ENCODE results near the gene CASQ2. TPM values are rescaled to one million over a fixed set of nuclear protein-coding genes. Genes with fewer than 3 reads are reported as not detected.
A peak's percentile ranks its signal among the peaks of the same experiment; 100 is the strongest.

Gene CASQ2
- polyA plus RNA-seq, 1 of the 3 experiments (the other 2 are of a cell fraction) = not detected

DNA sequence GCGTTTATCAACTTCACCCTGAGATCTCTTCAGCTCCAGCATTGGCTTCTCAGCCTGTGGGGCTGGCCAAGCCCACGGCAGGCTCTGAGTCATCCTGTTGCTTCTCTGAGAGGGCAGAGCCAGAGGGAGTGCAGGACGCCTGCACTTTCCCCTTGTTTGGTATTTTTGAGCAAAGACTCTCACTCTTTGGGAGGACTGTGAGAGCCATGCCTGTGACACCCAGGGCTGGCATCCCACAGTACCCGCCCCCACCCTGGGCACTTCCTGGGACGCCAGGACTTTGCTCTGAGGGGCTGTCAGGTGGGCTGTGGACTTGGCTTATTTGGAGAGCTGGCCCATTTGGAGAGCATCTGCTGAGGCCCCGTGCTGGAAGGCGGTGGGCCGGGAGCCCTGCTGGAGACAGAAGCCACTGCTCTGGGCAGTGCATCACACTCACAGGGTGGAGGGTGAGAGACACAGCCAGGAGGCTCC is 89.3 kb downstream of the CASQ2 start (continued):
- no peak for TF ChIP-seq TCF12 (IDR thresholded peaks at IDR 0.05)
- TF ChIP-seq FOXM1 (IDR thresholded peaks at IDR 0.05; ENCODE audit: low read depth) = no peak
- TF ChIP-seq, protein P1, sequence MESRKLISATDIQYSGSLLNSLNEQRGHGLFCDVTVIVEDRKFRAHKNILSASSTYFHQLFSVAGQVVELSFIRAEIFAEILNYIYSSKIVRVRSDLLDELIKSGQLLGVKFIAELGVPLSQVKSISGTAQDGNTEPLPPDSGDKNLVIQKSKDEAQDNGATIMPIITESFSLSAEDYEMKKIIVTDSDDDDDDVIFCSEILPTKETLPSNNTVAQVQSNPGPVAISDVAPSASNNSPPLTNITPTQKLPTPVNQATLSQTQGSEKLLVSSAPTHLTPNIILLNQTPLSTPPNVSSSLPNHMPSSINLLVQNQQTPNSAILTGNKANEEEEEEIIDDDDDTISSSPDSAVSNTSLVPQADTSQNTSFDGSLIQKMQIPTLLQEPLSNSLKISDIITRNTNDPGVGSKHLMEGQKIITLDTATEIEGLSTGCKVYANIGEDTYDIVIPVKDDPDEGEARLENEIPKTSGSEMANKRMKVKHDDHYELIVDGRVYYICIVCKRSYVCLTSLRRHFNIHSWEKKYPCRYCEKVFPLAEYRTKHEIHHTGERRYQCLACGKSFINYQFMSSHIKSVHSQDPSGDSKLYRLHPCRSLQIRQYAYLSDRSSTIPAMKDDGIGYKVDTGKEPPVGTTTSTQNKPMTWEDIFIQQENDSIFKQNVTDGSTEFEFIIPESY (IDR thresholded peaks at IDR 0.05; ENCODE audit: borderline replicate concordance, low read depth) = no peak
- no peak for TF ChIP-seq EZH2phosphoT487 (IDR thresholded peaks at IDR 0.05; ENCODE audit: borderline replicate concordance, low read depth)
- TF ChIP-seq TAF1 (IDR thresholded peaks at IDR 0.05; ENCODE audit: borderline replicate concordance, low read depth, low read length) = no peak
- no peak for TF ChIP-seq CHD2 (IDR thresholded peaks at IDR 0.05; ENCODE audit: low read length, partially characterized antibody)
- TF ChIP-seq, protein P2, sequence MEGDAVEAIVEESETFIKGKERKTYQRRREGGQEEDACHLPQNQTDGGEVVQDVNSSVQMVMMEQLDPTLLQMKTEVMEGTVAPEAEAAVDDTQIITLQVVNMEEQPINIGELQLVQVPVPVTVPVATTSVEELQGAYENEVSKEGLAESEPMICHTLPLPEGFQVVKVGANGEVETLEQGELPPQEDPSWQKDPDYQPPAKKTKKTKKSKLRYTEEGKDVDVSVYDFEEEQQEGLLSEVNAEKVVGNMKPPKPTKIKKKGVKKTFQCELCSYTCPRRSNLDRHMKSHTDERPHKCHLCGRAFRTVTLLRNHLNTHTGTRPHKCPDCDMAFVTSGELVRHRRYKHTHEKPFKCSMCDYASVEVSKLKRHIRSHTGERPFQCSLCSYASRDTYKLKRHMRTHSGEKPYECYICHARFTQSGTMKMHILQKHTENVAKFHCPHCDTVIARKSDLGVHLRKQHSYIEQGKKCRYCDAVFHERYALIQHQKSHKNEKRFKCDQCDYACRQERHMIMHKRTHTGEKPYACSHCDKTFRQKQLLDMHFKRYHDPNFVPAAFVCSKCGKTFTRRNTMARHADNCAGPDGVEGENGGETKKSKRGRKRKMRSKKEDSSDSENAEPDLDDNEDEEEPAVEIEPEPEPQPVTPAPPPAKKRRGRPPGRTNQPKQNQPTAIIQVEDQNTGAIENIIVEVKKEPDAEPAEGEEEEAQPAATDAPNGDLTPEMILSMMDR (IDR thresholded peaks at IDR 0.05) = no peak
- peak; percentile 8; the same call in 1 of the 2 replicates for TF ChIP-seq NFIC (IDR thresholded peaks at IDR 0.05; ENCODE audit: borderline replicate concordance)
- TF ChIP-seq NRF1 (IDR thresholded peaks at IDR 0.05; ENCODE audit: low read depth, low read length) = no peak
- TF ChIP-seq, protein P3, sequence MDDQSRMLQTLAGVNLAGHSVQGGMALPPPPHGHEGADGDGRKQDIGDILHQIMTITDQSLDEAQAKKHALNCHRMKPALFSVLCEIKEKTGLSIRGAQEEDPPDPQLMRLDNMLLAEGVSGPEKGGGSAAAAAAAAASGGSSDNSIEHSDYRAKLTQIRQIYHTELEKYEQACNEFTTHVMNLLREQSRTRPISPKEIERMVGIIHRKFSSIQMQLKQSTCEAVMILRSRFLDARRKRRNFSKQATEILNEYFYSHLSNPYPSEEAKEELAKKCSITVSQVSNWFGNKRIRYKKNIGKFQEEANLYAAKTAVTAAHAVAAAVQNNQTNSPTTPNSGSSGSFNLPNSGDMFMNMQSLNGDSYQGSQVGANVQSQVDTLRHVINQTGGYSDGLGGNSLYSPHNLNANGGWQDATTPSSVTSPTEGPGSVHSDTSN (IDR thresholded peaks at IDR 0.05) = no peak
- no peak for TF ChIP-seq GABPA (IDR thresholded peaks at IDR 0.05; ENCODE audit: low read depth)
- TF ChIP-seq, protein P4, sequence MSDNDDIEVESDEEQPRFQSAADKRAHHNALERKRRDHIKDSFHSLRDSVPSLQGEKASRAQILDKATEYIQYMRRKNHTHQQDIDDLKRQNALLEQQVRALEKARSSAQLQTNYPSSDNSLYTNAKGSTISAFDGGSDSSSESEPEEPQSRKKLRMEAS (IDR thresholded peaks at IDR 0.05; ENCODE audit: low read depth) = 0 out of 2 replicates have a peak, but pooled peaks have one; percentile 13
- no peak for TF ChIP-seq RXRA (IDR thresholded peaks at IDR 0.05; ENCODE audit: borderline replicate concordance, low read depth)
- TF ChIP-seq SIN3A (IDR thresholded peaks at IDR 0.05; ENCODE audit: borderline replicate concordance, low read depth, low read length) = no peak
- TF ChIP-seq FOSL2 (IDR thresholded peaks at IDR 0.05; ENCODE audit: borderline replicate concordance, low read depth) = peak; percentile 75
- no peak for TF ChIP-seq MXI1 (IDR thresholded peaks at IDR 0.05; ENCODE audit: low read depth, low read length)

DNA sequence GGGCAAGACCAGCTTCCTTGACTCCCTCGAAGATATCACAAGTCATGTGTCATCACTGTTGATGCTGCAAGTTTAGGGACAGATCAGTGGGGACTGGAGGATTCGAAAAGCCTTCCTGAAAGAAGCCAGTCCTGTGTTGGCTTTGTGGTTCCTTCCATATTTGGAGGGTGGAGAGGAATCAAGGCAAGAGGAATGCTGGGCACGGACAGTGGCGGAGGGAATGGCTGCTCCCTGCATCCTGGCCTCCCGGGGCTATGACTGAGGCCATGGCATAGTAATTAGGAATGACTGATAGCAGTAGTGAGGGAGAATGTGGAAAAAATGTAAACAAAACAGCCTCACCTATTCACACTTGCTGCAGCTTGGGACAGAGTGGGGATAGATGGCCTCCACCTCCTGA is 90.4 kb downstream of the CASQ2 start:
- Histone ChIP-seq H3K36me3 (replicated peaks in 1 of 2; ENCODE audit: control insufficient read depth in 1 of 2, insufficient read depth in 2 of 2, low read length in 1 of 2) (peaks cover 2 to 11% of the 10 kb centered on the region in 2 experiments), H3K9me3 (no peaks in the 10 kb centered on the region), H3F3A (replicated peaks; ENCODE audit: insufficient read depth) (no peaks in the 10 kb centered on the region), H4K20me1 (ENCODE audit: insufficient read depth) (no peaks in the 10 kb centered on the region), H3K9me2 (no peaks in the 10 kb centered on the region), H3K79me2 (ENCODE audit: insufficient read depth) (peaks cover 23% of the 10 kb centered on the region; the same call in 1 of the 2 replicates), H3K9ac (no peak overlapping the region), H3K4me1 (ENCODE audit: control insufficient read depth in 1 of 2, insufficient read depth in 2 of 2, low read depth in 1 of 2, low read length in 1 of 2) (peaks cover 5 to 6% of the 10 kb centered on the region in 2 experiments; a peak in 2 of 4 replicates), H3K4me2 (no peak overlapping the region), H3K4me3 (ENCODE audit: low read depth in 2 of 2, low read length in 1 of 2) (no peak overlapping the region), H3K27ac (ENCODE audit: low read depth in 2 of 2, low read length in 1 of 2) (no peak overlapping the region), H3K27me3 (ENCODE audit: insufficient read depth) (no peaks in the 10 kb centered on the region), H2AFZ (ENCODE audit: low read depth) (no peak overlapping the region)
- 79% methylated on average over 5 of the region's 5 CpGs for WGBS (ENCODE audit: low lambda C conversion rate)
- no peak for DNase-seq
- ChIA-PET CTCF (interaction anchor here (0.7 to 1.9 kb wide), 3 partner anchors 29 to 70 kb away, joined by 3 to 5 read pairs (median 3); no protein-coding TSS in a partner anchor), POLR2A (no interaction called here)
- TF ChIP-seq, protein P4 (IDR thresholded peaks at IDR 0.05; ENCODE audit: low read depth) = no peak
- TF ChIP-seq RXRA (IDR thresholded peaks at IDR 0.05; ENCODE audit: borderline replicate concordance, low read depth) (no peak), NRF1 (IDR thresholded peaks at IDR 0.05; ENCODE audit: low read depth, low read length) (no peak), EZH2phosphoT487 (IDR thresholded peaks at IDR 0.05; ENCODE audit: borderline replicate concordance, low read depth) (no peak), YY1 (IDR thresholded peaks at IDR 0.05; ENCODE audit: low read depth) (no peak)
- TF ChIP-seq, protein P5, sequence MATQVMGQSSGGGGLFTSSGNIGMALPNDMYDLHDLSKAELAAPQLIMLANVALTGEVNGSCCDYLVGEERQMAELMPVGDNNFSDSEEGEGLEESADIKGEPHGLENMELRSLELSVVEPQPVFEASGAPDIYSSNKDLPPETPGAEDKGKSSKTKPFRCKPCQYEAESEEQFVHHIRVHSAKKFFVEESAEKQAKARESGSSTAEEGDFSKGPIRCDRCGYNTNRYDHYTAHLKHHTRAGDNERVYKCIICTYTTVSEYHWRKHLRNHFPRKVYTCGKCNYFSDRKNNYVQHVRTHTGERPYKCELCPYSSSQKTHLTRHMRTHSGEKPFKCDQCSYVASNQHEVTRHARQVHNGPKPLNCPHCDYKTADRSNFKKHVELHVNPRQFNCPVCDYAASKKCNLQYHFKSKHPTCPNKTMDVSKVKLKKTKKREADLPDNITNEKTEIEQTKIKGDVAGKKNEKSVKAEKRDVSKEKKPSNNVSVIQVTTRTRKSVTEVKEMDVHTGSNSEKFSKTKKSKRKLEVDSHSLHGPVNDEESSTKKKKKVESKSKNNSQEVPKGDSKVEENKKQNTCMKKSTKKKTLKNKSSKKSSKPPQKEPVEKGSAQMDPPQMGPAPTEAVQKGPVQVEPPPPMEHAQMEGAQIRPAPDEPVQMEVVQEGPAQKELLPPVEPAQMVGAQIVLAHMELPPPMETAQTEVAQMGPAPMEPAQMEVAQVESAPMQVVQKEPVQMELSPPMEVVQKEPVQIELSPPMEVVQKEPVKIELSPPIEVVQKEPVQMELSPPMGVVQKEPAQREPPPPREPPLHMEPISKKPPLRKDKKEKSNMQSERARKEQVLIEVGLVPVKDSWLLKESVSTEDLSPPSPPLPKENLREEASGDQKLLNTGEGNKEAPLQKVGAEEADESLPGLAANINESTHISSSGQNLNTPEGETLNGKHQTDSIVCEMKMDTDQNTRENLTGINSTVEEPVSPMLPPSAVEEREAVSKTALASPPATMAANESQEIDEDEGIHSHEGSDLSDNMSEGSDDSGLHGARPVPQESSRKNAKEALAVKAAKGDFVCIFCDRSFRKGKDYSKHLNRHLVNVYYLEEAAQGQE (IDR thresholded peaks at IDR 0.05; ENCODE audit: low read depth, low read length) = no peak
- TF ChIP-seq, protein P6, sequence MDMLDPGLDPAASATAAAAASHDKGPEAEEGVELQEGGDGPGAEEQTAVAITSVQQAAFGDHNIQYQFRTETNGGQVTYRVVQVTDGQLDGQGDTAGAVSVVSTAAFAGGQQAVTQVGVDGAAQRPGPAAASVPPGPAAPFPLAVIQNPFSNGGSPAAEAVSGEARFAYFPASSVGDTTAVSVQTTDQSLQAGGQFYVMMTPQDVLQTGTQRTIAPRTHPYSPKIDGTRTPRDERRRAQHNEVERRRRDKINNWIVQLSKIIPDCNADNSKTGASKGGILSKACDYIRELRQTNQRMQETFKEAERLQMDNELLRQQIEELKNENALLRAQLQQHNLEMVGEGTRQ (IDR thresholded peaks at IDR 0.05; ENCODE audit: borderline replicate concordance, low read depth, low read length) = no peak

Measured in SK-N-SH (cell line).